NCI-H146 (cell line): Measurements from ENCODE around the gene FAM171A1.
"Not testable (repeated sequence)": the region's sequence is repeated elsewhere in the genome, so short reads cannot be mapped to it uniquely, and the experiment has no call there.

Experiments used
- DNase-seq: peaks from one replicate; lab custom pipeline; 2025; lab: John Stamatoyannopoulos, UW

The FAM171A1 gene

GRCh38 chr10:15370856-15371701 lies at the start of gene FAM171A1:
TSS of gene FAM171A1 (minus strand) at chr10:15371289. CDS start at chr10:15371052, 237 bp downstream.
- DNase-seq = peak; percentile 83

GRCh38 chr10:15420858-15421257 lies 49.8 kb upstream of the FAM171A1 start:
- DNase-seq = no peak

- peak; percentile 40 for DNase-seq
These were observed 48.3 kb upstream of the FAM171A1 start for GRCh38 chr10:15419279-15419874.

- no peak for DNase-seq
These were observed 44.9 kb upstream of the FAM171A1 start for GRCh38 chr10:15416034-15416433.

- DNase-seq = no peak
These were observed 39.9 kb upstream of the FAM171A1 start for GRCh38 chr10:15411010-15411409.

- DNase-seq = not testable (repeated sequence)
These were observed 38.3 kb upstream of the FAM171A1 start for GRCh38 chr10:15409350-15409749.

- no peak for DNase-seq
These were observed 37.5 kb upstream of the FAM171A1 start for GRCh38 chr10:15408557-15408956.

- DNase-seq = no peak
These were observed 34.2 kb upstream of the FAM171A1 start for GRCh38 chr10:15405319-15405718.

- DNase-seq = no peak
These were observed 30.3 kb upstream of the FAM171A1 start for GRCh38 chr10:15401382-15401781.

GRCh38 chr10:15400461-15400860 lies 29.4 kb upstream of the FAM171A1 start:
- DNase-seq = not testable (repeated sequence)

GRCh38 chr10:15399060-15399661 lies 28.1 kb upstream of the FAM171A1 start:
- DNase-seq = no peak

GRCh38 chr10:15395935-15396334 lies 24.8 kb upstream of the FAM171A1 start:
- DNase-seq = no peak

- DNase-seq = no peak
These were observed 22.2 kb upstream of the FAM171A1 start for GRCh38 chr10:15393139-15393825.

- DNase-seq = no peak
These were observed 20.4 kb upstream of the FAM171A1 start for GRCh38 chr10:15391491-15391890.

- not testable (repeated sequence) for DNase-seq
These were observed 17.1 kb upstream of the FAM171A1 start for GRCh38 chr10:15388172-15388571.

GRCh38 chr10:15387021-15387420 lies 15.9 kb upstream of the FAM171A1 start:
- no peak for DNase-seq

GRCh38 chr10:15385552-15386455 lies 14.7 kb upstream of the FAM171A1 start:
- no peak for DNase-seq

- no peak for DNase-seq
These were observed 10.3 kb upstream of the FAM171A1 start for GRCh38 chr10:15381420-15381819.

GRCh38 chr10:15379078-15379477 lies 8.0 kb upstream of the FAM171A1 start:
- no peak for DNase-seq

GRCh38 chr10:15378569-15378968 lies 7.5 kb upstream of the FAM171A1 start:
- DNase-seq = no peak

- no peak for DNase-seq
These were observed 3.5 kb upstream of the FAM171A1 start for GRCh38 chr10:15374566-15374965.
